ENCODE data around the gene MAML3. TPM values are rescaled to one million over a fixed set of nuclear protein-coding genes. Genes with fewer than 3 reads are reported as not detected.

The MAML3 gene
- total and polyA plus RNA-seq, 2 of the 13 experiments (the other 11 are each of a cell fraction or from before 2014, with no cell fraction given), result 0.05 to 0.13 TPM

- no peak for TF ChIP-seq E2F1 (CRISPR knock-in tag; IDR thresholded peaks at IDR 0.05)
- peak; percentile 81 for TF ChIP-seq ARID5B (CRISPR knock-in tag; IDR thresholded peaks at IDR 0.05)
- TF ChIP-seq NFYC (CRISPR knock-in tag; IDR thresholded peaks at IDR 0.05), result no peak
- no peak for TF ChIP-seq ZBTB21 (CRISPR knock-in tag; IDR thresholded peaks at IDR 0.05)
- no peak for TF ChIP-seq TBP (CRISPR knock-in tag; IDR thresholded peaks at IDR 0.05)
- TF ChIP-seq KDM2A (CRISPR knock-in tag; IDR thresholded peaks at IDR 0.05; ENCODE audit: borderline replicate concordance, low read depth), result peak; percentile 97
- TF ChIP-seq ZNF552 (CRISPR knock-in tag; IDR thresholded peaks at IDR 0.05; ENCODE audit: borderline replicate concordance), result no peak
- no peak for TF ChIP-seq ZNF496 (CRISPR knock-in tag; IDR thresholded peaks at IDR 0.05; ENCODE audit: insufficient replicate concordance)
- no peak for TF ChIP-seq ZSCAN22 (CRISPR knock-in tag; IDR thresholded peaks at IDR 0.05)
- no peak for TF ChIP-seq HIC2 (CRISPR knock-in tag; IDR thresholded peaks at IDR 0.05; ENCODE audit: low read depth)
- no peak for TF ChIP-seq ZKSCAN5 (CRISPR knock-in tag; IDR thresholded peaks at IDR 0.05)
- TF ChIP-seq HDAC6 (IDR thresholded peaks at IDR 0.05; ENCODE audit: low read depth, low read length), result no peak
- TF ChIP-seq, protein P1, sequence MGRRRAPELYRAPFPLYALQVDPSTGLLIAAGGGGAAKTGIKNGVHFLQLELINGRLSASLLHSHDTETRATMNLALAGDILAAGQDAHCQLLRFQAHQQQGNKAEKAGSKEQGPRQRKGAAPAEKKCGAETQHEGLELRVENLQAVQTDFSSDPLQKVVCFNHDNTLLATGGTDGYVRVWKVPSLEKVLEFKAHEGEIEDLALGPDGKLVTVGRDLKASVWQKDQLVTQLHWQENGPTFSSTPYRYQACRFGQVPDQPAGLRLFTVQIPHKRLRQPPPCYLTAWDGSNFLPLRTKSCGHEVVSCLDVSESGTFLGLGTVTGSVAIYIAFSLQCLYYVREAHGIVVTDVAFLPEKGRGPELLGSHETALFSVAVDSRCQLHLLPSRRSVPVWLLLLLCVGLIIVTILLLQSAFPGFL (CRISPR knock-in tag; IDR thresholded peaks at IDR 0.05), result no peak
- TF ChIP-seq SMYD3 (CRISPR knock-in tag; IDR thresholded peaks at IDR 0.05), result no peak
- TF ChIP-seq ZSCAN25 (CRISPR knock-in tag; IDR thresholded peaks at IDR 0.05), result peak; percentile 65; the same call in 1 of the 2 replicates
- TF ChIP-seq, protein P2, sequence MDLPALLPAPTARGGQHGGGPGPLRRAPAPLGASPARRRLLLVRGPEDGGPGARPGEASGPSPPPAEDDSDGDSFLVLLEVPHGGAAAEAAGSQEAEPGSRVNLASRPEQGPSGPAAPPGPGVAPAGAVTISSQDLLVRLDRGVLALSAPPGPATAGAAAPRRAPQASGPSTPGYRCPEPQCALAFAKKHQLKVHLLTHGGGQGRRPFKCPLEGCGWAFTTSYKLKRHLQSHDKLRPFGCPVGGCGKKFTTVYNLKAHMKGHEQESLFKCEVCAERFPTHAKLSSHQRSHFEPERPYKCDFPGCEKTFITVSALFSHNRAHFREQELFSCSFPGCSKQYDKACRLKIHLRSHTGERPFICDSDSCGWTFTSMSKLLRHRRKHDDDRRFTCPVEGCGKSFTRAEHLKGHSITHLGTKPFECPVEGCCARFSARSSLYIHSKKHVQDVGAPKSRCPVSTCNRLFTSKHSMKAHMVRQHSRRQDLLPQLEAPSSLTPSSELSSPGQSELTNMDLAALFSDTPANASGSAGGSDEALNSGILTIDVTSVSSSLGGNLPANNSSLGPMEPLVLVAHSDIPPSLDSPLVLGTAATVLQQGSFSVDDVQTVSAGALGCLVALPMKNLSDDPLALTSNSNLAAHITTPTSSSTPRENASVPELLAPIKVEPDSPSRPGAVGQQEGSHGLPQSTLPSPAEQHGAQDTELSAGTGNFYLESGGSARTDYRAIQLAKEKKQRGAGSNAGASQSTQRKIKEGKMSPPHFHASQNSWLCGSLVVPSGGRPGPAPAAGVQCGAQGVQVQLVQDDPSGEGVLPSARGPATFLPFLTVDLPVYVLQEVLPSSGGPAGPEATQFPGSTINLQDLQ (CRISPR knock-in tag; IDR thresholded peaks at IDR 0.05), result no peak
- no peak; the same call in 1 of the 2 replicates for TF ChIP-seq DR1 (CRISPR knock-in tag; IDR thresholded peaks at IDR 0.05)
Measured at GRCh38 chr4:140153718-140154571, at the start of gene MAML3 (continued).

All from HepG2 (cell line).